Measurements from ENCODE around the gene FAM163A. TPM values are rescaled to one million over a fixed set of nuclear protein-coding genes. Genes with fewer than 3 reads are reported as not detected.

Gene FAM163A
- total and polyA plus RNA-seq, 2 donors (not counting 1 experiment from before 2014, with no cell fraction given), result not detected

GRCh38 chr1:179865377-179865776 lies 122.3 kb downstream of the FAM163A start:
- DNase-seq (ENCODE audit: low read depth in 2 of 2), result no peak
- Histone ChIP-seq H3K36me3 (ENCODE audit: control insufficient read depth, insufficient read depth, low read length) (peaks cover 6% of the 10 kb centered on the region), H3K4me1 (ENCODE audit: control insufficient read depth, extremely low read depth, insufficient read depth, low read length) (no peaks in the 10 kb centered on the region), H3K79me2 (ENCODE audit: control insufficient read depth, insufficient read depth, low read length) (peaks cover 26% of the 10 kb centered on the region), H3K27me3 (ENCODE audit: control insufficient read depth, insufficient read depth, low read length) (no peaks in the 10 kb centered on the region), H4K20me1 (ENCODE audit: control insufficient read depth, extremely low read depth, insufficient read depth, low read length) (no peaks in the 10 kb centered on the region), H3K4me3 (replicated peaks in 1 of 4; ENCODE audit: control extremely low read depth in 1 of 4, insufficient read depth in 1 of 4, low read depth in 3 of 4, low read length in 4 of 4) (no peak overlapping the region), H3K27ac (ENCODE audit: insufficient read depth, low read length) (no peak overlapping the region), H3K4me2 (ENCODE audit: extremely low read depth, insufficient read depth, low read length) (no peak overlapping the region), H2AFZ (ENCODE audit: low read length) (no peak overlapping the region), H3K9ac (ENCODE audit: insufficient read depth, low read length) (no peak overlapping the region), H3K9me3 (ENCODE audit: control insufficient read depth, insufficient read depth, low read depth, low read length) (no peaks in the 10 kb centered on the region)
- TF ChIP-seq CTCF (conservative IDR thresholded peaks at IDR 0.05 in 1 of 2, IDR thresholded peaks at IDR 0.05 in 1 of 2; ENCODE audit: low read depth in 1 of 2, low read length in 2 of 2) (no peak), EZH2 (IDR thresholded peaks at IDR 0.05; ENCODE audit: low read length, missing control alignments) (no peak)

Other genes with a start within 250 kb of the FAM163A start
- not detected in 2 replicates for gene NPHS2, start 167.3 kb upstream of the FAM163A start, total RNA-seq
- gene NPHS2, start 167.3 kb upstream of the FAM163A start, polyA plus RNA-seq, result not detected in 2 replicates
- not detected in 2 replicates for gene TDRD5, start 151.5 kb upstream of the FAM163A start, total RNA-seq
- not detected in 2 replicates for gene TDRD5, start 151.5 kb upstream of the FAM163A start, polyA plus RNA-seq
- 61.4 and 81.9 TPM in 2 replicates for gene TOR1AIP2, start 134.5 kb downstream of the FAM163A start, total RNA-seq
- gene TOR1AIP2, start 134.5 kb downstream of the FAM163A start, polyA plus RNA-seq, result 59.4 and 78.9 TPM in 2 replicates
- 57.8 and 62.3 TPM in 2 replicates for gene TOR1AIP1, start 139.0 kb downstream of the FAM163A start, total RNA-seq
- gene TOR1AIP1, start 139.0 kb downstream of the FAM163A start, polyA plus RNA-seq, result 39.6 and 51.1 TPM in 2 replicates
- gene CEP350, start 211.5 kb downstream of the FAM163A start, total RNA-seq, result 71.1 and 101 TPM in 2 replicates
- 14.3 and 19.0 TPM in 2 replicates for gene CEP350, start 211.5 kb downstream of the FAM163A start, polyA plus RNA-seq

All from fibroblast of lung (primary cell).